ENCODE results near the gene ABI2.
"Not testable (repeated sequence)": the region's sequence is repeated elsewhere in the genome, so short reads cannot be mapped to it uniquely, and the experiment has no call there.

ABI2 gene

GRCh38 chr2:203327901-203328759, at the start of gene ABI2:
TSS of gene ABI2 (plus strand) at chr2:203328394. CDS start at chr2:203328515, 121 bp downstream.
- peak; percentile 71 for DNase-seq (ENCODE audit: low read depth)

GRCh38 chr2:203279288-203279687, 48.9 kb upstream of the ABI2 start:
- no peak for DNase-seq (ENCODE audit: low read depth)

- peak; percentile 9 for DNase-seq (ENCODE audit: low read depth)
Observed at GRCh38 chr2:203280428-203281064, 47.6 kb upstream of the ABI2 start.

- no peak for DNase-seq (ENCODE audit: low read depth)
Observed at GRCh38 chr2:203282101-203282500, 46.1 kb upstream of the ABI2 start.

- DNase-seq (ENCODE audit: low read depth): no peak
Observed at GRCh38 chr2:203286532-203286931, 41.7 kb upstream of the ABI2 start.

GRCh38 chr2:203301667-203302066, 26.5 kb upstream of the ABI2 start:
- peak; percentile 39 for DNase-seq (ENCODE audit: low read depth)

GRCh38 chr2:203302586-203302985, 25.6 kb upstream of the ABI2 start:
- not testable (repeated sequence) for DNase-seq (ENCODE audit: low read depth)

- no peak for DNase-seq (ENCODE audit: low read depth)
Observed at GRCh38 chr2:203310688-203311436, 17.3 kb upstream of the ABI2 start.

GRCh38 chr2:203326356-203326755, 1.8 kb upstream of the ABI2 start:
- DNase-seq (ENCODE audit: low read depth): no peak

GRCh38 chr2:203327582-203327900, 653 bp upstream of the ABI2 start:
- DNase-seq (ENCODE audit: low read depth): no peak

- peak; percentile 13 for DNase-seq (ENCODE audit: low read depth)
Observed at GRCh38 chr2:203328760-203329540, 756 bp downstream of the ABI2 start.

- DNase-seq (ENCODE audit: low read depth): peak; percentile 64
Observed at GRCh38 chr2:203330434-203330833, 2.2 kb downstream of the ABI2 start.

GRCh38 chr2:203338322-203338721, 10.1 kb downstream of the ABI2 start:
- no peak for DNase-seq (ENCODE audit: low read depth)

- peak; percentile 87 for DNase-seq (ENCODE audit: low read depth)
Observed at GRCh38 chr2:203340791-203341487, 12.7 kb downstream of the ABI2 start.

- DNase-seq (ENCODE audit: low read depth): peak; percentile 49
Observed at GRCh38 chr2:203341741-203342310, 13.6 kb downstream of the ABI2 start.

GRCh38 chr2:203342374-203342773, 14.2 kb downstream of the ABI2 start:
- DNase-seq (ENCODE audit: low read depth): not testable (repeated sequence)

- DNase-seq (ENCODE audit: low read depth): no peak
Observed at GRCh38 chr2:203344667-203345066, 16.5 kb downstream of the ABI2 start.

- DNase-seq (ENCODE audit: low read depth): no peak
Observed at GRCh38 chr2:203346612-203347011, 18.4 kb downstream of the ABI2 start.

- DNase-seq (ENCODE audit: low read depth): no peak
Observed at GRCh38 chr2:203347375-203347774, 19.2 kb downstream of the ABI2 start.

- DNase-seq (ENCODE audit: low read depth): no peak
Observed at GRCh38 chr2:203352604-203353255, 24.5 kb downstream of the ABI2 start.

Data from fibroblast of gingiva (primary cell).